ENCODE data around the gene MAP3K20.
"Not testable (repeated sequence)": the region's sequence is repeated elsewhere in the genome, so short reads cannot be mapped to it uniquely, and the experiment has no call there.

MAP3K20 gene

DNA sequence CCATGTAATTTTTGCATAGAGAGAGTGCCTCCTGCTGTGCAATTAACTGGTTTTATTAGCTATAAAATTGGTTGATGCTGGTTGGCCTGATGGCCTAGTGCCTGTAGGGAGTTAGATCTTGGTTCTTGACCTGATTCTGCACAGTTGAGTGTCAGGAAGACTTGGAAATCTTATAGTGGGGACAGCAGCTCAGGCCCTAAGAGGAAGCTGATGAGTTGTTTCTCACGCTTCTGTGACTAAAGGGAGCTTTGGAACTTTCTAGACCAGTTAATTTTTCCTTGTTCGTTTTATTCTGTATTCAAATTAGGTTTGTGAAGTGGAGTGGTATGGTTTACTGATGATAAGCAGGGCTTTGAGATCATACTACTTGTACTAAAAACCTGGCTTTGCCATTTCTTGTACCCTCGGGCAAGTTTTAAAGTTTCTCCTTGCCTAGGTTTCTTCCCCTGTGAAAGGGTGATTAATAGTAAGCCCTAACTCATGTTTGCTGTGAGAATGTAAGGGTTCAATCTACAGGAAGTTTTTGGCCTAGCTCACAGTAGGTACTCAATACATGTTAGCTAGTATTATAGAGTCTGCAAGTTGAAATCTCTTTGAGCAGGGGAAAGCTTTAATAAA lies 82.1 kb downstream of the MAP3K20 start:
- no peak overlapping the region for H3K27ac ChIP-seq (ENCODE audit: insufficient read depth, low read length, poor library complexity, severe bottlenecking)
- DNase-seq, result no peak

DNA sequence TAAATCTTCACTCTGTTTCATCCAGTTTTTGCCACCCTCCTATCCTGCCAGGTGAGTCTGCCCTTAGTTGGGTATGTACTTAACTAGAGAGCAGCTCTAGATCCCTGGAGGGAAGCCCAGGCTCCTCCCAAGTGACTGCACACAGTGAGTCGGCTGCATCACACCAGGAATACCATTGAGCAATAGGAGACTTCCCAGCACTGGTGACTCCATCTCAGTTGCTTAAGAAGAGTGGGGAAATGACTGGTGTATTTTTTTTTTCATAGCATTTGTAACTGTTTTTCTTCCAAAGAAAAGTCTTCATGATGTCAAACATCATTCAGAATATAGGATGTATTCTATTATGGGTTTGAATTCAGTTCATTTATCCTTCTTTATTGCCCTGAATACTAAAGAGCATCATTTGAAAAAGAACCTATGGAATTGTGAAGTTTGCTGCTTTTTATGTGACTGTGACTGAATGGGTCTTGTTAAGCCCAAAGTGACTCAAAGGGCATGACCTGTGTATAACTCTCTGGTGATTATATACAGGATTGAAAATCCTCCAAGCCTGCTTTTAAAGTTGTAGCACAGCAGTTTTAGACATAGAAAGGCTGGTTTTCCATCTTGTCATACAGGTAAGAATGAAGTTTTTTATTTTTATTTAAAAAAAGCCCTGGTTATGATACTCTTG lies 84.3 kb downstream of the MAP3K20 start:
- Histone ChIP-seq H3K27me3 (replicated peaks; ENCODE audit: control insufficient read depth, insufficient read depth, low read length, poor library complexity, severe bottlenecking) (no peaks in the 10 kb centered on the region), H3K4me1 (ENCODE audit: control insufficient read depth, insufficient read depth, low read length, poor library complexity, severe bottlenecking) (no peaks in the 10 kb centered on the region), H3K4me3 (ENCODE audit: insufficient read depth, low read depth, low read length, poor library complexity, severe bottlenecking) (no peak overlapping the region), H3K36me3 (ENCODE audit: control insufficient read depth, insufficient read depth, low read length) (no peaks in the 10 kb centered on the region), H3K9me3 (ENCODE audit: control insufficient read depth, low read length) (no peaks in the 10 kb centered on the region), H3K27ac (ENCODE audit: insufficient read depth, low read length, poor library complexity, severe bottlenecking) (no peak overlapping the region)
- no peak for DNase-seq

More for the DNA sequence above, 82.1 kb downstream of the MAP3K20 start:
- no peaks in the 10 kb centered on the region for H3K9me3 ChIP-seq (ENCODE audit: control insufficient read depth, low read length)
- H3K27me3 ChIP-seq (replicated peaks; ENCODE audit: control insufficient read depth, insufficient read depth, low read length, poor library complexity, severe bottlenecking), result no peaks in the 10 kb centered on the region
- no peaks in the 10 kb centered on the region for H3K4me1 ChIP-seq (ENCODE audit: control insufficient read depth, insufficient read depth, low read length, poor library complexity, severe bottlenecking)
- H3K36me3 ChIP-seq (ENCODE audit: control insufficient read depth, insufficient read depth, low read length), result no peaks in the 10 kb centered on the region
- no peak overlapping the region for H3K4me3 ChIP-seq (ENCODE audit: insufficient read depth, low read depth, low read length, poor library complexity, severe bottlenecking)

DNA sequence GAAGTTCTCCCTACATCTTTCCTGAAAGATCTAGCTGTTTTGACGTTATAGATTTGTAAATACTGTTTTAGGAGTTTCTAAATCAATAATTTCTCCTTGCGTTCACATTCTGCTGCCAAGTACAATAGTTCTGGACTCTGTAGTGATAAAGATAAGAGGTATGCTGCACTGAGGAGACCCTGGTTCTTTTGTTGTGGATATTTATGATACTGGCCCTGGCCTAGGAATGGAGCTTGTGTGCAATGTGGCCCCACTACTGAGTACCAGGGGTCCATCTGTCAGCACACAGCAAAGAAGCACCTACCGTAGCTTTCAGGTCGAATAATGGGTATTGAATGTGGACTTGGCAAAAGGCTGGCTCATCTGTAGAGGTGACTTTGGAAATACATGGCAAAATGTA lies 85.0 kb downstream of the MAP3K20 start:
- no peak overlapping the region for H3K4me3 ChIP-seq (ENCODE audit: insufficient read depth, low read depth, low read length, poor library complexity, severe bottlenecking)
- no peak overlapping the region for H3K27ac ChIP-seq (ENCODE audit: insufficient read depth, low read length, poor library complexity, severe bottlenecking)

GRCh38 chr2:173161040-173161439 lies 85.4 kb downstream of the MAP3K20 start:
- Histone ChIP-seq H3K36me3 (ENCODE audit: control insufficient read depth, insufficient read depth, low read length) (no peaks in the 10 kb centered on the region), H3K27me3 (replicated peaks; ENCODE audit: control insufficient read depth, insufficient read depth, low read length, poor library complexity, severe bottlenecking) (no peaks in the 10 kb centered on the region), H3K4me3 (ENCODE audit: insufficient read depth, low read depth, low read length, poor library complexity, severe bottlenecking) (no peak overlapping the region), H3K9me3 (ENCODE audit: control insufficient read depth, low read length) (no peaks in the 10 kb centered on the region), H3K4me1 (ENCODE audit: control insufficient read depth, insufficient read depth, low read length, poor library complexity, severe bottlenecking) (no peaks in the 10 kb centered on the region), H3K27ac (ENCODE audit: insufficient read depth, low read length, poor library complexity, severe bottlenecking) (no peak overlapping the region)
- no peak for DNase-seq

More for the DNA sequence above, 85.0 kb downstream of the MAP3K20 start:
- Histone ChIP-seq H3K36me3 (ENCODE audit: control insufficient read depth, insufficient read depth, low read length) (no peaks in the 10 kb centered on the region), H3K27me3 (replicated peaks; ENCODE audit: control insufficient read depth, insufficient read depth, low read length, poor library complexity, severe bottlenecking) (no peaks in the 10 kb centered on the region), H3K9me3 (ENCODE audit: control insufficient read depth, low read length) (no peaks in the 10 kb centered on the region), H3K4me1 (ENCODE audit: control insufficient read depth, insufficient read depth, low read length, poor library complexity, severe bottlenecking) (no peaks in the 10 kb centered on the region)
- no peak for DNase-seq

GRCh38 chr2:173161507-173161906 lies 85.9 kb downstream of the MAP3K20 start:
- Histone ChIP-seq H3K36me3 (ENCODE audit: control insufficient read depth, insufficient read depth, low read length) (no peaks in the 10 kb centered on the region), H3K4me1 (ENCODE audit: control insufficient read depth, insufficient read depth, low read length, poor library complexity, severe bottlenecking) (no peaks in the 10 kb centered on the region), H3K27me3 (replicated peaks; ENCODE audit: control insufficient read depth, insufficient read depth, low read length, poor library complexity, severe bottlenecking) (no peaks in the 10 kb centered on the region), H3K4me3 (ENCODE audit: insufficient read depth, low read depth, low read length, poor library complexity, severe bottlenecking) (no peak overlapping the region), H3K9me3 (ENCODE audit: control insufficient read depth, low read length) (no peaks in the 10 kb centered on the region), H3K27ac (ENCODE audit: insufficient read depth, low read length, poor library complexity, severe bottlenecking) (no peak overlapping the region)
- no peak for DNase-seq

DNA sequence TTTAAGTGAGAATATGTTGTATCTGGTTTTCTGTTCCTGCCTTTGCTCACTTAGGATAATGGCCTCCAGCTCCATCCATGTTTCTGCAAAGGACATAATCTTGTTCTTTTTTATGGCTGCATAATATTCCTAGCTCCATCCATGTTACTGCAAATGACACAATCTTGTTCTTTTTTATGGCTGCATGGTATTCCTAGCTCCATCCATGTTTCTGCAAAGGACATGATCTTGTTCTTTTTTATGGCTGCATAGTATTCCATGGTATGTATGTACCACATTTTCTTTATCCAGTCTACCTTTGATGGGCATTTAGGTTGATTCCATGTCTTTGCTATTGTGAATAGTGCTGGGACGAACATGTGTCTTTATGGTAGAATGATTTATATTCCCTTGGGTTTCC lies 87.7 kb downstream of the MAP3K20 start:
- not testable (repeated sequence) for DNase-seq; H3K4me3 ChIP-seq (ENCODE audit: insufficient read depth, low read depth, low read length, poor library complexity, severe bottlenecking); H3K27me3 ChIP-seq (replicated peaks; ENCODE audit: control insufficient read depth, insufficient read depth, low read length, poor library complexity, severe bottlenecking); H3K9me3 ChIP-seq (ENCODE audit: control insufficient read depth, low read length); H3K4me1 ChIP-seq (ENCODE audit: control insufficient read depth, insufficient read depth, low read length, poor library complexity, severe bottlenecking); H3K36me3 ChIP-seq (ENCODE audit: control insufficient read depth, insufficient read depth, low read length); H3K27ac ChIP-seq (ENCODE audit: insufficient read depth, low read length, poor library complexity, severe bottlenecking)

DNA sequence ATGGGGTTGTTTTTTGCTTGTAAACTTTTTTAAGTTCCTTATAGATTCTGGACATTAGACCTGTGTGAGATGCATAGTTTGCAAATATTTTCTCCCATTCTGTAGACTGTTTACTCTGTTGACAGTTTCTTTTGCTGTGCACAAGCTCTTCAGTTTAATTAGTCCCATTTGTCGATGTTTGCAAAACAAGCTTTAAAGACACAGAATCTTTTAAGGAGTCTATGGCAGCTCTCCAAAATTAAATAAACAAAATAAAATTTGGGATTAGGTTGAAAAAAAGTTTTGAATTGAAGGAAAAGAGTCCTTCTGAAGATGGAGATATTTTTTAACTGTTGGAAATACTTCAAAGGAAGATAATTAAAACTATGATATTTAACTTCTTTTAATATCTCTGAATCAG lies 88.8 kb downstream of the MAP3K20 start:
- H3K9me3 ChIP-seq (ENCODE audit: control insufficient read depth, low read length), result no peaks in the 10 kb centered on the region
- H3K4me1 ChIP-seq (ENCODE audit: control insufficient read depth, insufficient read depth, low read length, poor library complexity, severe bottlenecking), result no peaks in the 10 kb centered on the region
- H3K27ac ChIP-seq (ENCODE audit: insufficient read depth, low read length, poor library complexity, severe bottlenecking), result no peak overlapping the region
- H3K36me3 ChIP-seq (ENCODE audit: control insufficient read depth, insufficient read depth, low read length), result no peaks in the 10 kb centered on the region
- no peak overlapping the region for H3K4me3 ChIP-seq (ENCODE audit: insufficient read depth, low read depth, low read length, poor library complexity, severe bottlenecking)
- DNase-seq, result no peak
- no peaks in the 10 kb centered on the region for H3K27me3 ChIP-seq (replicated peaks; ENCODE audit: control insufficient read depth, insufficient read depth, low read length, poor library complexity, severe bottlenecking)

DNA sequence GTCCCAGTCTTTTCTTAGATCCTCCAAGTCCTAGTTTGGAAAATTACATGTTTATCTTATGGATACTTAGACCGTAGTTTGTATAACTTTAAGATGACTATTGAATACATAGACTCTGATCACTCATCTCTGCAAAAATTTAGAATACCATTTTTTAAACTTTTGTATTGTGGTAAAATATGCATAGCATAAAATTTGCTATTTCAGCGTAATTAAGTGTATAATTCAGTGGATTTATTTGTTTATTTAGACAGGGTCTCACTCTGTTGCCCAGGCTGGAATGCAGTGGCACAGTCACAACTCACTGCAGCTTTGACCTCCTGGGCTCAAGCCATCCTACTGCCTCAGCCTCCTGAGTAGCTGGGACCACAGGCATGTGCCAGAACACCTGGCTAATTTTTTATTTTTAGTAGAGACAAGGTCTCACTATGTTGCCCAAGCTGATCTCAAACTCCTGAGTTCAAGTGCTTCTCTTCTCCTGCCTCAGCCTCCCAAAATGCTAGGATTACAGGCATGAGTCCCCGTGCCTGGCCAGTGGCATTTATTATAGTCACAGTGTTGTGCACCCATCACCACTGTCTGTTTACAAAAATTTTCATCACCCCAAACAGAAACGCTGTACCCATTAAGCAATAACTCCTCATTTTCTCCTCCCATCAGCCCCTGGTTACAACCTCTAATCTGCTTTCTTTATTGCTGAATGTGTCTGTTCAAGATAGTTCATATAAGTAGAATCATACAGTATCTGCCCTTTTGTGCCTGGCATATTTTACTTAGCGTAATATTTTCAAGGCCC lies 90.0 kb downstream of the MAP3K20 start:
- Histone ChIP-seq H3K4me3 (ENCODE audit: insufficient read depth, low read depth, low read length, poor library complexity, severe bottlenecking) (no peak overlapping the region), H3K4me1 (ENCODE audit: control insufficient read depth, insufficient read depth, low read length, poor library complexity, severe bottlenecking) (no peaks in the 10 kb centered on the region), H3K9me3 (ENCODE audit: control insufficient read depth, low read length) (no peaks in the 10 kb centered on the region), H3K36me3 (ENCODE audit: control insufficient read depth, insufficient read depth, low read length) (no peaks in the 10 kb centered on the region), H3K27ac (ENCODE audit: insufficient read depth, low read length, poor library complexity, severe bottlenecking) (no peak overlapping the region), H3K27me3 (replicated peaks; ENCODE audit: control insufficient read depth, insufficient read depth, low read length, poor library complexity, severe bottlenecking) (no peaks in the 10 kb centered on the region)
- no peak for DNase-seq

DNA sequence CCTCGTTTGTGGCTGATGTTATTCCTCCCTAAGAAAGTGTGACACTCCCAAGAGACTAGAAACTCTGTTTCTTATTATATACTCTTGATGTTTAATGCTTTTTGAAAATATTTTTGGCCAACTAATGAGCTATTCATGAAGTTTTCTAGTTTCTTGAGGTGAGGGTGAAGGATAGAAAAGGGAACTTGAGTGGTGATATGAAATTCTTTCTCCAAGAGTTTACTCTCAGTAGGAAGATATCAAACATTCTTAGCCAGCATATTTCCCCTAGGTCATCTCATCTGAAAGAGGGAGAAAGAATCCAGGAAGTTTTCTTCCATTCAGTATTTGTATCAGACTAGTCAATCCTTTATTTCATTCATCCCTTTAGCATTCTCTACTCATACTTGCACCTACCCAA lies 95.7 kb downstream of the MAP3K20 start:
- Histone ChIP-seq H3K27ac (ENCODE audit: insufficient read depth, low read length, poor library complexity, severe bottlenecking) (no peak overlapping the region), H3K36me3 (ENCODE audit: control insufficient read depth, insufficient read depth, low read length) (no peaks in the 10 kb centered on the region), H3K9me3 (ENCODE audit: control insufficient read depth, low read length) (no peaks in the 10 kb centered on the region), H3K4me1 (ENCODE audit: control insufficient read depth, insufficient read depth, low read length, poor library complexity, severe bottlenecking) (no peaks in the 10 kb centered on the region), H3K4me3 (ENCODE audit: insufficient read depth, low read depth, low read length, poor library complexity, severe bottlenecking) (no peak overlapping the region), H3K27me3 (replicated peaks; ENCODE audit: control insufficient read depth, insufficient read depth, low read length, poor library complexity, severe bottlenecking) (no peaks in the 10 kb centered on the region)
- no peak for DNase-seq

Data from effector memory CD4-positive, alpha-beta T cell (primary cell).